H1 (cell line): Measurements from ENCODE around the gene COL6A2. TPM values are rescaled to one million over a fixed set of nuclear protein-coding genes. Genes with fewer than 3 reads are reported as not detected.

ENCODE experiments used
- CBX8 ChIP-seq: fragments of 300-800, 300-1000 bp; sonication (generic); IDR thresholded peaks from 2 replicates; pipeline ENCODE4 v1.7.1; 2016; ENCODE audit warnings: low read depth, low read length, borderline replicate concordance
- CHD7 ChIP-seq: fragments of 300-600 bp; sonication (generic); IDR thresholded peaks from 2 replicates; pipeline ENCODE4 v1.7.1; 2012; ENCODE audit warnings: low read length, moderate library complexity, mild to moderate bottlenecking, inconsistent platforms; ENCODE audit not compliant: insufficient replicate concordance
- CREB1 ChIP-seq: IDR thresholded peaks from 2 replicates; pipeline ENCODE4 v1.6.1; 2012; ENCODE audit warnings: inconsistent platforms
- CTBP2 ChIP-seq: IDR thresholded peaks from 2 replicates; pipeline ENCODE4 v1.7.0; 2011; ENCODE audit warnings: borderline replicate concordance, mild to moderate bottlenecking, moderate library complexity, mixed read lengths, low read length; ENCODE audit not compliant: insufficient read depth, insufficient read length
- JUN ChIP-seq: IDR thresholded peaks from 2 replicates; pipeline ENCODE4 v1.6.1; 2011; ENCODE audit warnings: low read depth, mild to moderate bottlenecking, improper control_type of control experiment, low read length
- JUND ChIP-seq: IDR thresholded peaks from 2 replicates; pipeline ENCODE4 v1.6.1; 2011; ENCODE audit warnings: mild to moderate bottlenecking, improper control_type of control experiment, low read length
- KDM5A ChIP-seq: fragments of 200-600 bp; IDR thresholded peaks from 2 replicates; pipeline ENCODE4 v1.7.1; 2012; ENCODE audit warnings: mild to moderate bottlenecking, low read length, inconsistent platforms, mixed read lengths
- MAFK ChIP-seq: IDR thresholded peaks from 2 replicates; pipeline ENCODE4 v1.6.1; 2012; ENCODE audit warnings: low read depth, mild to moderate bottlenecking, improper control_type of control experiment, low read length
- NANOG ChIP-seq: IDR thresholded peaks from 2 replicates; pipeline ENCODE4 v1.6.1; 2011; ENCODE audit warnings: low read length, low read depth, mild to moderate bottlenecking, inconsistent platforms; ENCODE audit not compliant: insufficient read depth, poor library complexity, severe bottlenecking
- POLR2A ChIP-seq, 2 experiments: IDR thresholded peaks; 1 replicate in 1 of 2; 2 replicates in 1 of 2; pipeline ENCODE4 v1.6.1; 2011; ENCODE audit warnings: low read depth in 2 of 2, low read length in 2 of 2, mild to moderate bottlenecking in 2 of 2; ENCODE audit errors: control extremely low read depth in 1 of 2
- POLR2AphosphoS5 ChIP-seq: IDR thresholded peaks from 2 replicates; pipeline ENCODE4 v1.6.1; 2011; ENCODE audit warnings: low read depth, low read length
- TAF1 ChIP-seq: IDR thresholded peaks from 2 replicates; pipeline ENCODE4 v1.6.1; 2011; ENCODE audit warnings: mild to moderate bottlenecking, low read depth, low read length
- polyA plus RNA-seq, 7 experiments: library from polyadenylated mRNA; depleted of rRNA in 3 of 7; stranded (reverse) in 5 of 7; unstranded in 2 of 7; fragments of >200 nt in 5 of 7; fragments of 200-250 nt in 2 of 7; gene quantifications; 1 replicate in 5 of 7; 2 replicates in 1 of 7; 4 replicates in 1 of 7; pipeline versions ENCODE4 v1.2.1 to v1.2.3, GENCODE V29; 2011 to 2013; ENCODE audit warnings: missing spikeins in 2 of 7, mixed read lengths in 2 of 7
- total RNA-seq: library from RNA; stranded (reverse); fragmentation: NEBNext Ultra II Directional; extraction: Animal tissue kit (Norgen Biotek cat#: 25700); gene quantifications from 2 replicates; pipeline ENCODE4 v1.2.1, GENCODE V29; 2021

COL6A2 gene
- total and polyA plus RNA-seq, 2 of the 8 experiments (the other 6 are each of a cell fraction or from before 2014, with no cell fraction given) = 60.1 to 62.7 TPM

DNA sequence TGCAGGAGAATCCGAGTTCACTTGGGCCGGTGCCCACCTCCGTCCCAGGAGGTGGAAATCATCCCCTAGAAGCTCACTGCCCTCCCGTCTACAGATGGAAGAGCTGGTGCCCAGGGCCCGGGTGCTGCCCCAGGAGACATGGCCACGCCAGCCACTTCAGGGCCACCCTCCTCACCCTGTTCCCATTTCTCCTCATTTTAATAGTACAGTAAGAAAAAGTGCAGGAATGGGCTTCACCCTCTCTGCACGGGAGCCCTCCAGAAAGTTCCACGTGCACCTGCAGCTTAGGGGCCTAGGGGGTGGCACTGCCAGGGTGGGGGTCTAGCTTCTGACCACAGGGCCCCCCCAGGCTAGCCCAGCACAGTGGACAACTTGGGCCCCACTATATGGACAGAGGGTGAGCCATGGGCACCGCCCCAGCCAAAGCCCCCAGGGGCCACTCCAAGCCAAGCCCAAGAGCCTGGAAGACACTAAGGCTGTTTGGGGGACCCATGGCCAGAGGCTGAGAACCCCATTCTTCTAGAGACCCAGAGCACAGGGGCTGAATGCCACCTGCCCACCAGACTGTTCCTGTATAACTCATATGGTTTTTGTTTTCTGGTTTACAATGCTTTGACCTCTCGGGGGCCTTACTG is 60.9 kb downstream of the COL6A2 start (continued):
- TF ChIP-seq CHD7 (no peak), POLR2A (IDR thresholded peaks at IDR 0.05; ENCODE audit: control extremely low read depth in 1 of 2, low read depth in 2 of 2, low read length in 2 of 2) (no peak), JUN (no peak), POLR2AphosphoS5 (no peak), CTBP2 (no peak), CREB1 (no peak), NANOG (no peak), MAFK (no peak), KDM5A (no peak), TAF1 (no peak), CBX8 (no peak), JUND (no peak)
